GM21423 (cell line): ENCODE data around the gene INTS11.

ENCODE experiments used
- ATAC-seq: cut with Tn5 transposase; IDR thresholded peaks from one replicate; pipeline ENCODE4 v1.9.1; 2021; ENCODE audit warnings: mild to moderate bottlenecking, moderate library complexity; ENCODE audit not compliant: unreplicated experiment

The INTS11 gene

DNA sequence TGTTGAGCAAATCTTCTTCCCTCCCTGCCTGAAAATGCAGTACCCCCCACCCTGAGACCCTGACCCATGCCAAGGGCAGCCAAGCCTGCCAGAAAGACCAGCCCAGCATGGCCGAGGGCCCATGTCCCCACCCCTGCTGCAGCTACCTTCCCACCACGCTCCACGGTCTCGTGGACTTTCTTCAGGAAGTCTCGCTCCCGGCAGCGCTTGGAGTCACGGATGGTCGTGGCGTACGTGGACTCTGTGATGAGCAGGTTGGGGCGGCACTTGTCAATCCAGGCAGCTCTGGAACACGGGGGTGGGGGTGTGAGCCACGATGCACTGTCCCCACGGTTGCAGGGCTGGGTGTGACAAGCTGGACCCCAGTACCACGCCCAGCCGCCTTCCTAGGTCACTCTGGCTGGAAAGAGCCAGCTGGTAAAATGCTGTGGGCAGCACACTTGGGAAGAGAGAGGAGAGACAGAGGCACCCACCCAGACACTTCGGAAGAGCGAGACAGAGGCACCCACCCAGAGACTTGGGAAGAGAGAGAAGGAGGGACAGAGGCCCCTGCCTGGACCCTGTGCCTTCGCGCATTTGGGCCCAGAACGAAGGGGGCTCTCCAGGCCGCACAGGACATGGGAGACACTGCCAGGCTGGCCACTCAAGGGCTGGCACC, 9.7 kb downstream of the INTS11 start:
- no peak for ATAC-seq

- no peak for ATAC-seq
Observed at GRCh38 chr1:1314237-1314586, 10.2 kb downstream of the INTS11 start.

DNA sequence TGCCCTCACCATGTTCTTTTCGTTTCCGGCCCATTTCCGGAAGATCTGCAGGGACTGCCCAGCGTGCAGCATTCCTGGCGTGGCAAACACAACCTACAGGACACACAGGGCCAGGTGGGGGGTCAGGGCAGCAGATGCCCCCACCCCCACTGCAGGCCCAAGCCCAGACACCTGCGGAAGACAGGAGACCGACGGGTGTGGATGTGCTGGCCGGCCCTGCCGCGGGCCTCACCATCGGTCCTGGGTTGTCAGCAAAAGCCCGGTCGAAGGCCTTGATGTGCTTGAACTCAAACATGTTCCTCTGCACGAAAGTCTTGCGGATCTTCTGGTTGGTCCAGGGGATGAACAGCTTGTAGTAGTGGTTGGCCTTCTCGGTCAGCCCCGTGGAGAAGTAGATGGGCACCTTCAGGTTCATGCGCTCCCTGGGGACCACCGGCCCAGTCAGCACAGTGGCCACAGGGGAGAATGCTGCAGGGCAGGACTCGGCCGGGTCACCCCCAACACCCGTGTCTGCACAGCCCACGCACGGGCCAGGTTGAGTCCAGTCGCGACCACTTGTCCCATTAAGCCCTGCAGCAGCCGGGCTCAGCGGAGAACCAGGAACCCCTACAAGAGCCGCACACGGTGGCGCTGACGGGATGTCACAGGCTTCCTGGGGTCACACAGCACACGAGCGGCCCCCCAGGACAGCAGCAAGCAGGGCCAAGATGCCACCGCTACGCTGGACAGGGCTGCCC, 10.8 kb downstream of the INTS11 start:
- no peak for ATAC-seq

DNA sequence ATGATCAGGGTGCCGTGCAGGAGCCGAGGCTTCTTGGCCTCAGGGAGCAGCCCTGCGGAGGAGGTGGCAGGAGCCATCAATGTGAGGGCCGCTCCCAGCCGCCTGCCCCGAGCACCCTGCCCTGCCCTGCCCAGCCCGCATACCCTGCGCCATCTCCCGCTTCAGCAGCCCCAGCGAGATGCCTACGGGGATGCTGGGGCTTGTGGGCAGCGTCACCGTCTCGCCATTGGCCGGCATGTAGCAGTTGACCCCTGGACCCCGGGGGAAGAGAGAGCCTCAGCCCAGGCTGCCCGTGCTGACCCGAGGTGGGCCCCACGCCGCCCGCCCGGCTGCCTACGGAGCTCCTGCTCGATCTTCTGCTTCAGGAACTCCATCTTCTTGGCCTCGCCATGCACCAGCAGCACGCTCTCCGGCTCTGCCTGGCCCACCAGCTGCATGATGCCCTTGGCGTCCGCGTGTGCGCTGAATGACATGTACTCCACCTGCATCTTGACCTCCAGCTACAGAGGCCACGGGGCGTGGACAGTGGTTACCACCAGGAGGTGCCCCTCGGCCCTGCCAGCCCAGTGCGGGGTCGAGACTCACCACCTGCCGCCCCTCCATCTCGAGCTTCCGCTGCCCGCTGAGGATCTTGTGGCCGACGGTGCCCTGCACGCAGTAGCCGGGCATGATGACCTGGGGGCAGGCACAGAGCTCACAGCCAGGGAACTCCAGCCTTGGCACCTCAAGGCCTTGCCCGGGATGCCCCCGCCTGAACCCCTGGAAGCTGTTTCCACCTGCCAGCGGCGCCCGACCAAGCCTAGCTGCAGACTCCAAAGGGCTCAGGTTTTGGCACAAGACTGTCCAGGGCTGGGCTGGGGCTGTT, 11.8 kb downstream of the INTS11 start:
- no peak for ATAC-seq

- ATAC-seq = no peak
Observed at GRCh38 chr1:1311107-1312104, 13.1 kb downstream of the INTS11 start.

GRCh38 chr1:1310476-1311053, 13.9 kb downstream of the INTS11 start:
- no peak for ATAC-seq

GRCh38 chr1:1310109-1310385, 14.4 kb downstream of the INTS11 start:
- no peak for ATAC-seq

DNA sequence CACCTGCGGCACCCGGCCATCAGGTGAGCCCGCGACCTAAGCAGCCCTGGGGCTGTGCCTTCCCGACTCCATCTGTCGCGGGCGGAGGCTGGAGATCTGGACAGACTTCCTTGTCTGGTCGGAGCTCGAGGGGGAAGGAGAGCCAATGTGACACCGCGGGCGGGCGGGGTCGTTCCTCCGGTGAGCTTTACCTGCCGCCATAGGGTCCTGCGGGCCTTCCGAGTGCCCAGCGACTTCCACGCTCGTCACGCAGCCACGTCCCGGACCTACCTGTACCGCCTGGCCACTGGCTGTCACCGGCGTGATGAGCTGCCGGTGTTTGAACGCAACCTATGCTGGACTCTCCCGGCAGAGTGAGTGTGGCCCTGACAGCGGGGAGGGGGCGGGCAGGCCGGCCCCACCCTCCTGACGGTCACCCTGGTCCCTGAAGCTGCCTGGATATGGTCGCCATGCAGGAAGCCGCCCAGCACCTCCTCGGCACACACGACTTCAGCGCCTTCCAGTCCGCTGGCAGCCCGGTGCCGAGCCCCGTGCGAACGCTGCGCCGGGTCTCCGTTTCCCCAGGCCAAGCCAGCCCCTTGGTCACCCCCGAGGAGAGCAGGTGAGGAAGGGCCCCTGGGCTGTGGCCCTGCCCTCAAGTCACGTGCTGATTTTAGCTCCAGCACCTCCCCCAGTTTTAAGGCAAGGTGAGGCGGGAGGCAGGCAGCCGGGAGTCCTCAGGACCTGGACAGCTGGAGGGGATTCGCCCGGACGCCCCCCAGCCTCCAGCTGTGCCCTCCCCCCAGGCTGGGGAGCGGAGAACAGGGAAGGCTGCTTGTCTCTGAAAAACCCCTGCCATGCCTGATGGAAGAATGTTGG, 15.0 kb downstream of the INTS11 start:
- no peak for ATAC-seq

DNA sequence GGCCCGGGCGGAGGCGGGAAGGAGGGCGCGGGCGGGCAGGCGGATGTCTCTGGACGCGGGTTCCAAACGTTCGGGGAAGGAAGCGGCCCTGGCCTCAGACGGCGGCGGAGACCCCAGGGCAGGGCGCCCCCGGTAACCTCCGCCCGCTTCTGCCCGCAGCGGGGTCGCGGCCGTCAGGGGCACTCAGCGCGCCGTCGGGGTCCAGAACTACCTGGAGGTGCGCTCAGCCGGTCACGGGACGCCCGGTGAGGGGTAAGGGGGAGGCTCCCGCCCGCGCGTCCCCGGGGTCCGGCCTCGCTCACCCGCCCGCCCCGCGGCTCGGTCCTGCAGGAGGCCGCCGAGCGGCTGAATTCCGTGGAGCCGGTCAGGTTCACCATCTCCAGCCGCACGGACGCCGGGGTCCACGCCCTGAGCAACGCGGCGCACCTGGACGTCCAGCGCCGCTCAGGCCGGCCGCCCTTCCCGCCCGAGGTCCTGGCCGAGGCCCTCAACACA, 15.7 kb downstream of the INTS11 start:
- ATAC-seq = no peak

DNA sequence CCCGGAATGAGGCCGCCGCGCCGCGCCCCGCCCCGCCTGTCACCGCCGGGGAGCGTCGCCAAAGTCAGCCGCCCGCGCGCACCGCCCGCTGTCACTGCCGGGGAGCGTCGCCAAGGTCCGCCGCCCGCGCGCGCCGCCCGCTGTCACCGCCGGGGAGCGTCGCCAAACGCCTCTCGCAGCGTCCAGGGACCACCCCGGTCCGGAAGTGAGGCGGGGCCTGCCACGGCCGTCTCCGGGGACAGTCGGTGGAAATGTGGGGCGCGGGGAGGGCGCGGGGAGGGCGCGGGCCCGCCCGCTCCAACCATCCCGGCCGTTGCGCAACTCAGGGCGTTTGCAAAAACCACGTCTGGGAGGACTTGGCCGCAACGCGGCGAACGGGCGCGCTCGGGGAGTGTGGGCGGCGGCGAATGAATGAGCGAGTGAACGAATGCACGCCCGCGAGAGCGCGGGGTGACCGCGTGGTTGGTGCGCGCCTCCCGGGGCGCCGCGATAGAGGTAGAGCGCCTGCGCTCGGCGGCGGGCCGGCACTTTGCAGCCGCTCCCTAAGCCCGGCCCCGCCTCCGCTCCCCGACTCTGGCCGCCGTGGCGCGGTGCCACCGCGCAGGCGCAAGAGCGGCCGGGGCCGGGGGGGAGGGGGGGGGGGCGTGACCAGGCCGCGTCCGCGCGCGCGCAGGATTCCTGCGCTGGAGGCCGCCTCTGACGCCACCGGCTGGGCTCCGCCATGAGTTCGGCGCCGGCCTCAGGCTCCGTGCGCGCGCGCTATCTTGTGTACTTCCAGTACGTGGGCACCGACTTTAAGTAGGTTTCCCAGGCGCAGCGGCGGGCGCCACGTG, 16.3 kb downstream of the INTS11 start, which contains the start of the genes ACAP3 and PUSL1:
ACAP3 (minus strand) TSS at position 8 of the 833 bp plus-strand sequence. CDS start 115 bp downstream, outside the sequence.
PUSL1 (plus strand) TSS at position 675 of the 833 bp plus-strand sequence; CDS start at position 722, 47 bp downstream.
- peak; percentile 55 for ATAC-seq

DNA sequence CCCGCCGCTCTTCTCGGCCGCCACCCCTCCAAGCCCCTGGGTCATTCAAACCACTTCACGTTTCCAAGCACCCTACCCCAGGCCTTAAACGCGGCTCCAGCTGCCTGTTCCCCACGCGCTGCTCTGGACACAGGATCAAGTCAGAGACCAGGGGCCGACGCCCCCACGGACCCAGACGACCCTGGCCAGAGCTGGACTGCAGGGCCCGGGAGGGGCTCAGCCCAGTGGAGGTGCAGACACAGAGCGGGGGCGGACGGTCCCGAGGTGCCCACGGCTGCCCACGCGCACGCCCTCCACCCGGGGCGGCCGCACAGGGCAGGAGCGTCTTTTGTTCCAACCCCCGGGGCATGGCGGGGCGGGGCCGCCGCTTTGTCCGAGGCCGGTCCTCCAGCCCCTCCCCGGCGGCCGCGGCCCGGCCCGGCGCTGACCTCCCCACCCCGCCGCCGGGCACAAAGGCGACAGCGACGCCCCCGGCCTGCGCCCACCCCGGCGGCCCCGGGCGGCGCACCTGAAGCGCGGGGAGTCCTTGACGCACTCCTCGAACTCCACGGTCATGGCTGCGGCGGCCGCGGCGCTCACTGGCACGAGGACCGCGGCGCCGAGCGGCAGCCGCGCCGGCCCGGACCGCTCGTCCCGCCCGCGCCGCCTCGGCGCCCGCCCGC, 17.1 kb downstream of the INTS11 start:
- ATAC-seq = no peak

DNA sequence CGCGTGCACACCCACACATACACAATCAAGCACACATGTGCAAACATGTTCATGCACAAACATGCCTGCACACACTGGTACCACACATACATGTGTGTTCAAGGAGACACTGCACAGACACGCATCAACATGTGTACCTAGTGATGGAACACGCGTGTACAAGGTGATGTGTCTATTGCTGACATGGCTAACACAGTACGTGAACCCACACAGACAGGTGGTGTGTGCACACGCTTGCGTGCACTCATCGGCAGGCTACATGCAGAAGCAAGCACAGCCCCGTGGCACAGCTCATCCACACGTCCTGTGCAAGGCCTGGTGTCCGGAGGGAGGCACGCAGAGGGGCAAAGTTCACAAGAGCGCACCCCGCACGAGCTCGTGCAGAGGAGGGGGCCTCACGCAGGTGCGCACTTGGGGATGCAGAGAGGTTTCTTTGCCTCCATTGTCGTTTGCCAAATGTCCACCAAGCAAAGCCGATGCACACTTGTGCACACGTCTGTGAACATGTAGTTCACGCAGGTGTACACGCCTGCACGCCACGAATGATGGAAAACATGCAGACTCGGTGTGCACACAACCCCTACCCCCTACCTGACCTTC, 17.7 kb downstream of the INTS11 start:
- no peak for ATAC-seq

- no peak for ATAC-seq
Observed at GRCh38 chr1:1306070-1306660, 18.3 kb downstream of the INTS11 start.

DNA sequence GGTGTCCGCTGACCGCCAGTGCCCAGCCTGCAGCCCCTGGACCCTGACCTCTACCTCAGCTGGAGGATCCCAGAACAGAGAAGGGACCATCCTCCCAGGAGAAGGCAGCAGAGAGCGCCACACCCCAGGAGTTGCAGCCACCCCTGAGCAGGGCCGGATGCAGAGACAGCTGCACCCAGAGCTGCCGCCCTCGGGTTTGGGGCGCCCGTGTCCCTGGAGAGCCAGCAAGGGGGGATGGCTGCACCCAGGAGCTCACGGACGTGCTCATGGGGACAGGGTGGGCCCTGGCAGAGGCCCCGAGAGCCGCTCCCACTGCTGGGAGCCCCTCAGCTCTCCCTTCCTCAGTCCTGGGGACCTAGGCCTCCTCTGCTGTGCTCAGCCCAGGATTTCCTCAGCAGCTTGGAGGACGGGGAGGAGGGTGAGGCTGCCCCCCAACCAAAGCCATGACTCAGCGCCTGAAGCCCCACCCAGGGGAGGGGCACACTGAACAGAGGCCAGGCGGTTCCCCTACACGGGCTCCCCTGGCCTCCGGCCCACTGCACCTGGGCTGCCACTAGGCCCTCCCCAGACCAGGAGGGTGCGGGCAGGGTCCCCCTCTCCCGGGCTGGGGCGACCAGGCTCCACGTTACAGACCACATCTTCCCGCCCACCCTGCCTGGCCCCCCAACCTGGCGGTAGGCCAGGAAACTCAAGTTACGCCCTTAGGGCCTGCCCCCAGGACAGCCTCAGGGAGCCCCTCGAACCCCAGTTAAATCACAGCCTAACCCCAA, 19.0 kb downstream of the INTS11 start:
- ATAC-seq = no peak

GRCh38 chr1:1304331-1305299, 19.8 kb downstream of the INTS11 start:
- ATAC-seq = no peak
